ENCODE measurements around the gene VWF.

- no peak for TF ChIP-seq CTCF (conservative IDR thresholded peaks at IDR 0.05)
- no peak for TF ChIP-seq EZH2 (IDR thresholded peaks at IDR 0.05; ENCODE audit: low read depth)
These were observed 94.4 kb downstream of the VWF start for GRCh38 chr12:6030081-6030480.

Measured in PC-9 (cell line).